Nephron progenitor cell (in vitro differentiated cells): ENCODE measurements around the gene MIDN.
A peak's percentile ranks its signal among the peaks of the same experiment; 100 is the strongest.

Experiments used
- DNase-seq: peaks from one replicate; pipeline ENCODE4 v3.0.0; 2021
- H3K27ac Mint-ChIP-seq: 2 replicates; pipeline ENCODE4 v1.8.0; 2021; ENCODE audit warnings: mild to moderate bottlenecking, moderate library complexity, mixed read lengths
- H3K27me3 Mint-ChIP-seq: 2 replicates; pipeline ENCODE4 v1.8.0; 2021; ENCODE audit warnings: mild to moderate bottlenecking, low read depth, mixed read lengths; ENCODE audit not compliant: poor library complexity
- H3K36me3 Mint-ChIP-seq: 2 replicates; pipeline ENCODE4 v1.8.0; 2021; ENCODE audit warnings: low read depth, mixed read lengths
- H3K4me1 Mint-ChIP-seq: 2 replicates; pipeline ENCODE4 v1.8.0; 2021; ENCODE audit warnings: mixed read lengths
- H3K4me3 Mint-ChIP-seq: 2 replicates; pipeline ENCODE4 v1.8.0; 2021; ENCODE audit warnings: mild to moderate bottlenecking, moderate library complexity, mixed read lengths
- H3K9me3 Mint-ChIP-seq: 2 replicates; pipeline ENCODE4 v1.8.0; 2021; ENCODE audit warnings: mild to moderate bottlenecking, moderate library complexity, mixed read lengths
- TF ChIP-seq, protein P1 (sequence below): fragments of 200-600 bp; sonication (generic); IDR thresholded peaks from 2 replicates; pipeline ENCODE4 v1.5.0; 2021; ENCODE audit warnings: antibody characterized with exemption

Gene MIDN

GRCh38 chr19:1274852-1275259 is 26.5 kb downstream of the MIDN start:
- Mint-ChIP-seq H3K9me3 (no peaks in the 10 kb centered on the region), H3K4me1 (peaks cover 56% of the 10 kb centered on the region), H3K27ac (peak overlapping the region; percentile 94), H3K4me3 (peak overlapping the region; percentile 72), H3K36me3 (peaks cover 38% of the 10 kb centered on the region), H3K27me3 (peaks cover 3% of the 10 kb centered on the region)
- DNase-seq: no peak
- TF ChIP-seq, protein P1, sequence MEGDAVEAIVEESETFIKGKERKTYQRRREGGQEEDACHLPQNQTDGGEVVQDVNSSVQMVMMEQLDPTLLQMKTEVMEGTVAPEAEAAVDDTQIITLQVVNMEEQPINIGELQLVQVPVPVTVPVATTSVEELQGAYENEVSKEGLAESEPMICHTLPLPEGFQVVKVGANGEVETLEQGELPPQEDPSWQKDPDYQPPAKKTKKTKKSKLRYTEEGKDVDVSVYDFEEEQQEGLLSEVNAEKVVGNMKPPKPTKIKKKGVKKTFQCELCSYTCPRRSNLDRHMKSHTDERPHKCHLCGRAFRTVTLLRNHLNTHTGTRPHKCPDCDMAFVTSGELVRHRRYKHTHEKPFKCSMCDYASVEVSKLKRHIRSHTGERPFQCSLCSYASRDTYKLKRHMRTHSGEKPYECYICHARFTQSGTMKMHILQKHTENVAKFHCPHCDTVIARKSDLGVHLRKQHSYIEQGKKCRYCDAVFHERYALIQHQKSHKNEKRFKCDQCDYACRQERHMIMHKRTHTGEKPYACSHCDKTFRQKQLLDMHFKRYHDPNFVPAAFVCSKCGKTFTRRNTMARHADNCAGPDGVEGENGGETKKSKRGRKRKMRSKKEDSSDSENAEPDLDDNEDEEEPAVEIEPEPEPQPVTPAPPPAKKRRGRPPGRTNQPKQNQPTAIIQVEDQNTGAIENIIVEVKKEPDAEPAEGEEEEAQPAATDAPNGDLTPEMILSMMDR: no peak

- peak; percentile 93 for DNase-seq
- Mint-ChIP-seq H3K9me3 (no peaks in the 10 kb centered on the region), H3K36me3 (peaks cover 32% of the 10 kb centered on the region), H3K4me1 (peaks cover 56% of the 10 kb centered on the region), H3K4me3 (peak within 1 kb of the TSS; percentile 85), H3K27me3 (peaks cover 3% of the 10 kb centered on the region), H3K27ac (peak within 1 kb of the TSS; percentile 99)
- TF ChIP-seq, protein P1: no peak
Measured at GRCh38 chr19:1275260-1275975, 27.0 kb downstream of the MIDN start, which contains the start of gene FAM174C. Gene FAM174C, plus strand, starts transcription at chr19:1275530. Its CDS starts 20 bp downstream, at chr19:1275550.

- Mint-ChIP-seq H3K36me3 (peaks cover 25% of the 10 kb centered on the region), H3K27ac (peak overlapping the region; percentile 99), H3K4me3 (peak overlapping the region; percentile 85), H3K9me3 (no peaks in the 10 kb centered on the region), H3K4me1 (peaks cover 52% of the 10 kb centered on the region), H3K27me3 (peaks cover 3% of the 10 kb centered on the region)
- TF ChIP-seq, protein P1: no peak
- DNase-seq: no peak
Measured at GRCh38 chr19:1275976-1276627, 27.7 kb downstream of the MIDN start.

- TF ChIP-seq, protein P1: no peak
- Mint-ChIP-seq H3K36me3 (peaks cover 22% of the 10 kb centered on the region), H3K4me3 (peak overlapping the region; percentile 74), H3K27me3 (peaks cover 6% of the 10 kb centered on the region), H3K4me1 (peaks cover 47% of the 10 kb centered on the region), H3K9me3 (no peaks in the 10 kb centered on the region), H3K27ac (peak overlapping the region; percentile 95)
- no peak for DNase-seq
Measured at GRCh38 chr19:1276628-1277022, 28.2 kb downstream of the MIDN start.

- H3K27ac Mint-ChIP-seq: peak overlapping the region; percentile 95
- H3K4me3 Mint-ChIP-seq: peak overlapping the region; percentile 74
Measured at GRCh38 chr19:1277061-1277460, 28.7 kb downstream of the MIDN start.

More at GRCh38 chr19:1277061-1277460, 28.7 kb downstream of the MIDN start:
- H3K36me3 Mint-ChIP-seq: peaks cover 22% of the 10 kb centered on the region
- no peak for DNase-seq
- TF ChIP-seq, protein P1: no peak
- peaks cover 42% of the 10 kb centered on the region for H3K4me1 Mint-ChIP-seq
- H3K27me3 Mint-ChIP-seq: peaks cover 7% of the 10 kb centered on the region
- H3K9me3 Mint-ChIP-seq: no peaks in the 10 kb centered on the region
